HG02852 (cell line): ENCODE data around the gene XPNPEP2.
"Not testable (repeated sequence)": the region's sequence is repeated elsewhere in the genome, so short reads cannot be mapped to it uniquely, and the experiment has no call there.

Experiments used
- ATAC-seq: cut with Tn5 transposase; IDR thresholded peaks from one replicate; pipeline ENCODE4 v1.9.1; 2021; ENCODE audit warnings: mild to moderate bottlenecking, moderate library complexity; ENCODE audit not compliant: unreplicated experiment

Gene XPNPEP2

DNA sequence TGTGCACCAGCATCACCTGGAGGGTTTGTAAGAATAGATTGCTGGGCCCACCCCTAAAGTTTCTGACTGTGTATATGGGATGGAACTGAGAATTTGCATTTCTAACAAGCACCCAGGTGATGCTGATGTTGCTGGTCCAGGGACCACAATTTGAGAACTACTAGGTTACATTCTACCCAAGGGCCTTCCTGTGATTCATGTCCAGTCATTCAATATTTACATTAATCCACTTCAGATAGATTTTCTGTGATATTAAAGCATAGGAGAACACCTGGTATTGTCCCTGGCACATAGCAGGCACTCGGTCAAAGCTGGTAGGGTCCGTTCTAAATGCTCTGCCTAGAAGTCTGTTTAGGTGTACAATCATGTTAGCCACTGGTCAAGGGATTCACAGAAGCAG is 19.5 kb upstream of the XPNPEP2 start:
- no peak for ATAC-seq

GRCh38 chrX:129719931-129720530 is 18.7 kb upstream of the XPNPEP2 start:
- ATAC-seq: no peak

GRCh38 chrX:129720741-129721140 is 18.0 kb upstream of the XPNPEP2 start:
- no peak for ATAC-seq

DNA sequence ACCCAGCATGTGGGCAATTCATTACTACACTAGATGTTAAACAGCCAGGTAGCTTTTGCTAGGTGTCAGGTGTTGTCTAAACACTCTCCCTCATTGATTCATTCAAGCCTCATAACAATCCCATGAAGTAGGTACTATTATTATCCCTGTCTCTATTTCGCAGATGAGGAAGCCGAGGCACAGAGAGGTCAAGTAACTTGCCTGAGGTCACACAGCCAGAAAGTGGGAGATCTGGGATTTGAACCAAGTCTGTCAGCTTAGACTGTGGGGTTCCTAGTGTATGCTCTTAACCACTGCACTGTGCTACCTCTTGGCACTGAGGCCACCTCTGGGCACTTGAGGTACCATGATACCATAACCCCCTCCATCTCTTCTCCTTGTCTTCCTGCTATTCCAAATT is 17.4 kb upstream of the XPNPEP2 start:
- no peak for ATAC-seq

GRCh38 chrX:129721870-129722269 is 16.9 kb upstream of the XPNPEP2 start:
- ATAC-seq: no peak

- no peak for ATAC-seq
These were observed 15.3 kb upstream of the XPNPEP2 start for GRCh38 chrX:129723511-129723910.

- ATAC-seq: no peak
These were observed 14.0 kb upstream of the XPNPEP2 start for GRCh38 chrX:129724754-129725153.

DNA sequence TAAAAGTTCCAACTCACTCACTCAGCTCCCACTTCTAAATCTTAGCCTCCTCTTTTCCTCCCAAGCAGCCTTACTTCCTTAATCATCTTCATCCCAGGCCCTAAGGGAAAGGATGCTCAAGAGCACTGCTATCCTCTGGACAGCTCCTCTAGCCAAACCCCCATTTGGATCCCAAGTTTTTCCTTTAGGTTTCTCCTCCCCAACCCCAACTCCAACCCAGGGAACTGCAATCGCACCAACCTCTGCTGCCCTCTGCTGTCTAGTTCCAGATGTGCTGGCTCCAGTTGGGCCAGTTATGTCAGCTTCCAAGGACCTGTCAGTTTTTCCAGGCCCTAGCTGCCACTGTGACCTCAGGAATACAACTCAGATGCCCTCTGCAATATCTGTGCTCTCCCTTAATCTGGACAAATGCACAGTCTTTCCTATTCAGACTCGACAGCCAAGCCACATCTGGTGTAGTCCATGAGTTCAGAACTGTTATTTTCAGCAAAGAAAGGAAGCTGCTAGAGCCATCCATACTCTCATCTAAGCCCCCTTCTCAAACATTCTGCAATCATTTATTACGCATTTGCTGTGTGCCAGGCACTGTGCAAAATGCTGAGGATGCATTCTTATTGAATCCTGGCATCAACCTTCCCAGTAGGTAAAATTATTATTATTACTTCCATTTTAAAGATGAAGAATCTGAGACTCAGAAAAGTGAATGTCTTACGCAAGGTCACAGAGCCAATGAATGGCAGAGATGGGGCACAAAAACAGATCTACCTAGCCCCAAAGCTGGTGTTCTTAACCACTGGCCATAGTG is 12.3 kb upstream of the XPNPEP2 start:
- no peak for ATAC-seq

DNA sequence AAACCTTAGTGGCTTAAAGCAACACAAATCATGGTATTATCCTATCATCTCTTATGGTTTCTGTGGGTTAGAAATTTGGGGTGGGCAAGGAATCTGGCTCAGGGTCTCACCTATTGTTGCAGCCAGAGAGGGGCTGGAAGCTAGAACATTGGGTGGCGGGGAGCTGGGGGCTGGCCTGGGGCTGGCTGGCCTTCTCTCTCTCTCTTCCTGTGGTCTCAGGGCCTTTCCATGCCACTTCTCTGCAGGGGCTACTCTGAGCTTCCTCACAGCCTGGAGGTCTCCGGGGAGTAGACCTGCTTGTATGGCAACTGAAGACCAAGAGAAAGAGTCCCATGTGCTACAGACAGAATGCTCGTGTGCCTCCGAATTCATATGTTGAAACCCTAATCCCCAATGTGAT is 10.7 kb upstream of the XPNPEP2 start:
- ATAC-seq: no peak

GRCh38 chrX:129731228-129731627 is 7.6 kb upstream of the XPNPEP2 start:
- no peak for ATAC-seq

GRCh38 chrX:129732857-129733256 is 5.9 kb upstream of the XPNPEP2 start:
- ATAC-seq: no peak

DNA sequence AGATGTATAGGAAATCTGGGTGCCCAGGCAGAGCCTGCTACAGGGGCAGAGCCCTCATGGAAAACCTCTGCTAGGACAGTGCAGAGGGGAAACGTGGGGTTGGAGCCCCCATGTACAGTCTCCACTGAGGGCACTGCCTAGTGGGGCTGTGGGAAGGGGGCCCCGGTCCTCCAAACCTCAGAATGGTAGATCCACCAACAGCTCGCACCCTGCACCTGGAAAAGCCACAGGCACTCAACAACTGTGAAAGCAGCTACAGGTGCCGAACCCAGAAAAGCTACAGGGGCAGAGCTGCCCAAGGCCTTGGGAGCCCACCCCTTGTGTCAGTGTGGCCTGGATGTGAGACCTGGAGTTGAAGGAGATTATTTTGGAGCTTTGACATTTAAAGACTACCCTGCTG is 5.4 kb upstream of the XPNPEP2 start:
- no peak for ATAC-seq

- ATAC-seq: no peak
These were observed 2.3 kb upstream of the XPNPEP2 start for GRCh38 chrX:129736491-129736890.

- ATAC-seq: no peak
These were observed 863 bp upstream of the XPNPEP2 start for GRCh38 chrX:129737916-129738315.

GRCh38 chrX:129739578-129739977 is 799 bp downstream of the XPNPEP2 start:
- ATAC-seq: no peak

- ATAC-seq: no peak
These were observed 3.3 kb downstream of the XPNPEP2 start for GRCh38 chrX:129741880-129742758.

DNA sequence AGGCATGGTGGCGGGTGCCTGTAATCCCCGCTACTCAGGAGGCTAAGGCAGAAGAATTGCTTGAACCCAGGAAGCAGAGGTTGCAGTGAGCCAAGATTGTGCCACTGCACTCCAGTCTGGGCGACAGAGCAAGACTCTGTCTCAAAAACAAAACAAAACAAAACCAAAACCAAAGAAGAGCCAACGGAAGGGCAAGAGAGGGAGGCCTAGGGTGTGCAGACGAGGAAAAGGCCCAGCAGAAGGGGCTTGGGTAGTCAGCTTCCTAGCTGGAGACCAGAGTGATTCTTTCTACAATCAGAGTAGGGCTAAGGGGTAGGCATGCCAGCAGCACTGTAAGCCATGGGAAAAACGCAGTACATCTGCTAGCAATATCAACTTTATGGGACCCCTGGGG is 4.0 kb downstream of the XPNPEP2 start:
- not testable (repeated sequence) for ATAC-seq

DNA sequence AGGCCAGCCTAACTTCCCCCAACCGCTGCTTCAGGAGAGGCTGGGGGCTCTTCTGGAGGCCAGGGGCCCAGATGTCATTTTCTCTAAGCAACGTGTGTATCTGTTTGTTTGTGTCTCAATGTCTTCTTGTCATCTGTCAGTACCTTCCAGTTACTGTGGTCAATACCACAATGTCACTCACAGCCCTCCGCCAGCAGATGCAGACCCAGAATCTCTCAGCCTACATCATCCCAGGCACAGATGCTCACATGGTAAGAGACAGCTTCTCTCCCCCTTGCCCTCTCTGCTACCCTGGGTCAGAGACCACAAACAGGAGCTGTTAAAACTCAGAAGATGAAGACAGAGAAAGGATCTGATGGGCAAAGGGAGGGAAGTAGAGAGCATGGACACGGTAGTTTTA is 5.0 kb downstream of the XPNPEP2 start:
- no peak for ATAC-seq

DNA sequence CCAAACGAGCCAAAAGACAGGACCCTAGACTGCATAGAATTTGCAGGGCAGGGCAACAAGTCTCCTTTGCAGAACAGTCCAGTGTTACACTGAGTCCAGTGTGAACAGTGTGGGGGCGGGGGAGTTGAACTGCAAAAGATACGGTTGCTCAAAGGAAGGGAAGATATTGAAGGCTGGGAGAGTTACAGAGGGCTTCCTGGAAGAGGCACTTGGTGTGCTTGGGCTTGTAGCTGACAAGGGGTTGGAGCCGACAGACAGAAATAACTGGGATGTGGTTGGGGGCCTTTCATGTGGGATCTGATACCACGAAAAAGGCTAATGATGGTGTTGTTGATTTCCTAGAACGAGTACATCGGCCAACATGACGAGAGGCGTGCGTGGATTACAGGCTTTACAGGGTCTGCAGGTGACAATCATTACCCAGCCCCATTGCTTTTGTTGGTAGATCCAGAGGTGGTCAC is 6.1 kb downstream of the XPNPEP2 start:
- no peak for ATAC-seq

DNA sequence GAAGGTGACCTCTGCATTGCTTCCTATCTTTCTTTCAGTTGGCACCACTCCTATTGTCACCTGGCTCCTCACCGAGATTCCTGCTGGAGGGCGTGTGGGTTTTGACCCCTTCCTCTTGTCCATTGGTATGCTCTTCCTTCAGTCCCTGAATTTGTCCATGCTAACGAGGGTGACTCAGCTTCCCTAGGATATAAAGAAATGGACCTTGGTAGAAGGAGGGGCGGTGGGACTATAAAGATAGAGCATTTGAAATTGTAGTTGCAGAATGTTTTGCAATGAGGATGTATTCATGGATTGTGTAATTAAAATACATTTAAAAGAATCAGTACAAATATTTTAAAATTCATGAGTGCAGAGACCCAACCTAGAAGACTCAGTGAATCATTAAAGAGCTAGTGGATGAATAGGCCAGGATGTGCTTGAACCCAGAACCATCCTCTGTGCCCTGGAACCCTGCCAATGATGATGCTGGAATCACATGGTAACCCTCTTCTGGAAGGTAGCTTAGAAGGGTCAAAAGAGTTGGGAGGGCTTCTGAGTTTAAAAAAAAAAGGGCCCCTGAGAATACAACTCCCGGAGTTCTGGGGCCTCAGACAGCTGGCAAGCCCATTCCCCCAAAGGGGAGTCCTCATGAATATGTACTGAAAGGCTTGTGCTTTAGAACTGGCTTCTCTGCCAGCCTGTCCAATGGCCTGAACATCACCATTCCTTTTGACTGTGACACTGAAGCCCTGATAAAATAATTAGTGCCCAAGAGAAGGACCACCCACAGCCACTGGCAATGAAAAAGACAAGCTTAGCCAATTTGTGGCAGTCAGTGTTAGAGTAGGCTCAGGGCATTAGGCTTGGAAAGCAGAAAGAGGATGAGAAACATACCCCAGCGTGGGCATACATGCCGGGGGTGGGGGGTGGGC is 8.0 kb downstream of the XPNPEP2 start:
- ATAC-seq: no peak

GRCh38 chrX:129747533-129747932 is 8.8 kb downstream of the XPNPEP2 start:
- no peak for ATAC-seq
